HG02588 (cell line): ENCODE results near the gene PSMD9.

Experiments
- ATAC-seq: cut with Tn5 transposase; IDR thresholded peaks from one replicate; pipeline ENCODE4 v1.9.1; 2021; ENCODE audit warnings: mild to moderate bottlenecking, moderate library complexity; ENCODE audit not compliant: unreplicated experiment

PSMD9 gene

DNA sequence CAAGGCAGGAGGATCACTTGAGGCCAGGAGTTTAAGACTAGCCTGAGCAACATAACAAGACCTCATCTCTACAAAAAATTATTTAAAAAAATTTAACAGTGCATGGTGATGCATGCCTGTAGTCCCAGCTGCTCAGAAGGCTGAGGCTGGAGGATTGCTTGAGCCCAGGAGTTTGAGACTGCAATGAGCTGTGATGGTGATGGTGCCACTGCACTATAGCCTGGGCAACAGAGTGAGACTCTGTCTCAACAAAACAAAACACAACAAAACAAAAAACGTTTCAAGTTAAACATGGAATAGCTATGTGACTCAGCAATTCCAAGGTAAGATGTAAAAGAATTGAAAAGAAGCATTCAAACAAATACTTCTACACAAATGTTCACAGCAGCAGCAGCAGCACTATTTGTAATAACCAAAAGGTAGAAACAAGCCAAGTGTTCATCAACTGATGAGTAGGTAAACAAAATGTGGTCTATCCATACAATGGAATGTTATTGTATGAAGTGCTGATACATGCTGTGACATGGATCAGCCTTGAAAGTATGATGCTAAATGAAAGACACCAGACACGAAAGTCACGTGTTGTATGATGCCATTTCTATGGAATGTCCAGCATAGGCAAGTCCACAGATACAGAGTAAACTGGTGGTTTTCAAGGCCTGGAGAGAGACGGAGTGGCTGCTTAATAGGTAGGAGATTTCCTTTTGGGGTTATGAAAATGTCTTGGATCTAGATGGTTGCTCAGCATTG is 61.2 kb downstream of the PSMD9 start:
- ATAC-seq, result no peak

DNA sequence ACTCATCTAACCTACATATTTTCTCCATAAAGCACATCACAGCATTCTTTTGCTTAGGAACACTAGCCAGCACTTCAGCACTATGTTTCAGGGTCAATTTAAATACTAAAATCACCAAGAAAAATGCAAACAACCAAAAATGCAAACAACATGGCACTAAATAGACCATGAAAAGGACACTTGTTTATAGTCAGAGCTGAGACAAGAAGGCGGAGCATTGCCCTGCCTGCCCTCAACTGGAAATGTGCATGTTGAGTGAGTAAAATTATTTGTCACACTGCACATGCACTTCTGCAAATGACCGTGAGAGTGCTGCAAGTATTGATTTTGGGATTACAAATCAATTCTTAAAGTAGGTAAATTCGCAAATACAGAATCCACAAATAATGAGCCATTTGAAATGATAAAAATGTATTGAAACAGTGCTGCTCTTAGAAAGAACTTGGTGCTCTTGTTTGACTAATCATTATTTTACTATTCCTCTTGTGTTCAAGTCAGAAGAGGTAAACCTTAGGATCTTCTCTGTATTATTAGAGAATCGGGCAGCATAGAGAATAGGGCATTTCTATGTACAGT is 64.6 kb downstream of the PSMD9 start:
- ATAC-seq, result no peak

DNA sequence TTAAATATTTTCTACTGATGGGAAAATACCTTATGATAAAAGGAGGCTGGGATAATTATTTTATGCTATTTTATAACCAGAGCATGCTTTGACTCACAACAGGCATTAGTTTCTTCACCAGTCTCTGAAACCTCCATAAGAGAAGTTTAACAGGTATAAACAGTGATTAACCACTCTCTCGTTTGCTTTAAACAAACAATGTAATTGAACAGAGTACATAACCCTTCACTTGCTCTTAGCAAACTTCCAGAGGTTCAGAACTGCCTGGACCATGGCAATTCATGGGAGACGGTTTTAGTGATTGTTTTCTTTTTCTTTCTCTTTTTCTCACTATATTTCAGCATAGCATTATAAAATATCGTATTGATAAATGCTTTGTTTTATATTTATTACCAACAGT is 65.1 kb downstream of the PSMD9 start:
- no peak for ATAC-seq

DNA sequence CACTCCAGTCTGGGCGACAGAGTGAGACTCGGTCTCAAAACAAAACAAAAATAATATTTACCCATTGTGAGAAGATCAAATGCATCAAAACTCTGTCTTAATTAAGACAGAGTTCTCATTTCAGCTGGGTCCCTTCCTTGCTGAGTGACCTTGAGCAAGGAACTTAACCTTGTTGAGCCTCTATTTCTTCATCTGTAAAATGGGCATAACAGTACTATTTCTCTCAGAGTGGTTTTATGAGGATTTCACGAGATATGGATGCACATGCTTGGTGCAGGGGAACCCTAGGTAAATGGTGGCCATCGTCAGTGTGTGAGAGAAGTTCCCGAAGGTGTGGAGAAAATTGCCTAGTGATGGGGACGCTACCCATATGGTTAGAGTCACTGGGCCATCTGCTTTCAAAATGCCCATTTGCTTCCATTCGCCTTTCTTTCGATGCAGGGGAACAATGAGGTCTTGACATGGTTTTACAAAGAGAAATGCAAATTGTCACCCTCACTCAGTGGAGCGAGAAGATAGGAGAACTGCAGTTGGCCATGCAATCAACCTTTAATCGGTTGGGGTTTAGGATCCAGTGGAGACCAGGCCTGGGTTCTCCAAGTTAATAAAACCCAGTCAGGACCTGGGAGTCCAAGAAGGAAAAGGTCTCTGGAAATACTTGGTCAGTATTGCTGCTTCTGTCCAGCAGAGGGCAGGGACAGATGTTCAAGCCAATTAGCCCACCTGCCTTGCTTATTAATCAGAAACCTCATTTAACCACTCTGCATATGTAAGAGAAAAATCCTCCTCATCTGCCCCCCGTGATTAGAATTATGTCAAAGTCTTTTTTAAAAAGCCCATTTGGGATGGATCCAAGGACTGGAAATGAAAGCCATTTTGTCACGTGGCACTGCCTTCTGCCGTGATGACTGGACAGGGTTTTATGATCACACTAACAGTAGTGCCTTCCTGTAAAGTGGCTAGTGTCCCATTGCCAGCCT is 67.0 kb downstream of the PSMD9 start:
- ATAC-seq, result no peak

DNA sequence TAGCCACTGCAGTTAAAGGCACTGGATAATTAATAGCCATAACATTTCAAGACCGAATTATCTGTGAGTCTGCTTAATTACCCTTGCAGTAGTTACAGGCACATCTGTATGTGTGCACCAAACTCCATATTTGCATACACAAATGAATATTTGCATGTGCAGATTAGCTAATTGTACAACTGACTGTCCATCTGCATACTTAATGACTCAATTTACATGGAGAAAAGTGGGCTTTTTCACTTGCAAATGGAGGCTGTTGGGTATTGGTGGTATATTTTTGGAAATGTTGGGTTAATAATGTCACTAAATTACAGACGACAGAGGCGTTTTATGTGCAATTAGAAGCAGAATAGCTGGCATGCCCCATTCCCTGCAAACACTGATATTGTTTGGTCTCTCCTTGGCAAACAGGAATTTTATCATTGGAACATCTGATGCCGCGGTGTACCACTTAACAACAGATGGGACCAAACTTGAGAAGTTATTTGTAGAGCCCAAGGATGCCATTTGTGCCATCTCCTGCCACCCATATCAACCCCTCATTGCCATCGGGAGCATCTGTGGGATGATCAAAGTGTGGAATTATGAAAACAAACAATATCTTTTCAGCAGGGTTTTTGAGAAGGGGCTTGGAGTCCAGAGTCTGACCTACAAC is 69.4 kb downstream of the PSMD9 start:
- no peak for ATAC-seq

DNA sequence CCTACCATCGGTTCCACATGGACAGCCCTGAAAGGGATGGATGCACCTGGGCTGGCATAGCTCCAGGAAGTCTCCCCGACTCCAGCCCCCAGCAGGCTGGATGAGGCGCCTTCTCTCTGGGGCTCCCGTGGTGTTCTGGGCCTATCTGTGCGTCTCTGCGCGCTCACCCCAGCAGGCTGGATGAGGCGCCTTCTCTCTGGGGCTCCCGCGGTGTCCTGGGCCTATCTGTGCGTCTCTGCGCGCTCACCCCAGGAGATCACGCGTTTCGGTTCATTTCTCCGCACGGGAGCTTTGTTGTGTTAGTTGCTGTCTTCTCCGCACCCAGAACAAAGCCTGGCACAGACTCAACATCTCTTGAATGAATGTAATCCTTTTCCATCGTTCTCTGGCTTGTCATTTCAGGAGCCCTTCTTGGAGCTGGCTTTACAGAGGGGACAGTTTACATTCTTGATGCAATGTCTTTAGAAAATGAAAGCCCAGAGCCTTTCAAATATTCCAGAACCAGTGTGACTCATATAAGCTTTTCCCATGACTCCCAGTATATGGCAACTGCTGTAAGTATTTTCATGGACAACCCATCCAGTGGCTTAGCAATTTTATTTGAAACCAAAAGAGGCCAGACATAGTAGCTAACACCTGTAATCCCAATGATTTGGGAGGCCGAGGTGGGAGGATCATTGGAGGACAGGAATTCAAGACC is 70.1 kb downstream of the PSMD9 start:
- no peak for ATAC-seq

DNA sequence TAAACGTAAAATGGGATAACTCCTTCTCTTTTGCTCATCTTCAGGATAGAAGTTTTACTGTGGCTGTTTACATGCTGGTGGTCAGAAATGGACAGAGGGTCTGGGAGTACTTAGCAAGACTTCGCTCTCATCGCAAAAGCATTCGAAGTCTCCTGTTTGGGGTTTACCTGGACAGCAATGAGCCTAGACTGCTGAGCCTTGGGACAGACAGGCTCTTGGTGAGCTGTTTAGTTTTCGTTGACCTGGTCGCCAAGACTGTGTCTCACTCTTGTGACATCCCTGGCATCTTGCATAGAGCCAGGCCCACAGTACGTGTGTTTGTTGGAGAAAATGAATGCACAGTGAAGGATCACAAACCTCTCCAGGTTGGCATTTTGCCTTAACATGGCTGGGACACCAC is 72.0 kb downstream of the PSMD9 start:
- ATAC-seq, result no peak

DNA sequence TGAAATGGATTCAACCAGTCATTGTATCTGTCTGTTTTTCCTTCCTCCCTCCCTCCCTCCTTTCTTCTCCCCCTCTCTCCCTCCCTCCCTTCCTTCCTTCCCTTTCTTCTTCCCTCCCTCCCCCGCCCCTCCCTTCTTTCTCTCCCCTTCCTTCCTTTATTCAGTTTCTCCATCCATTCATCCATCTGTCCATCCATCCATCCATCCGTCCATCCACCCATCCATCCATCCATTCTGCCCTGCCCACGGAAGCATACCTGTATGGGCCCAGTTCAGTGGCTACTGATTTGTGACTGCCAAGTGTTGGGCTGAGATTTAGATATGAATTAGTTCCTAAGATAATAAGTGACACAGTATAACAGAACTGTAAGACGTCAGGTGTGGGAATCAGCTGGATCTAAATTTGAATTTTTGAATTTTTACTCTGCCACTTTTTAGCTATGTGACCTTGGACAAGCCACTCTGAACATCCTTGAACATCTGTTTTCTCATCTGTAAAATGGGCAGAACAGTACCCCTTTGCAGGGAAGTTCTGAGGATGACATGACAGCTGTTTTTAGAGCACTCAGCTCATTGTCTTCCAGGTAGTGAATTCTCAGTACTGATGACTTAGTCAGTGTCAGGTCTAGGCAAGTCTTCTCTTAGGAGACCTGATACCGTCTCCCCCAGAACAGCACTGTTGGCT is 72.7 kb downstream of the PSMD9 start:
- no peak for ATAC-seq

DNA sequence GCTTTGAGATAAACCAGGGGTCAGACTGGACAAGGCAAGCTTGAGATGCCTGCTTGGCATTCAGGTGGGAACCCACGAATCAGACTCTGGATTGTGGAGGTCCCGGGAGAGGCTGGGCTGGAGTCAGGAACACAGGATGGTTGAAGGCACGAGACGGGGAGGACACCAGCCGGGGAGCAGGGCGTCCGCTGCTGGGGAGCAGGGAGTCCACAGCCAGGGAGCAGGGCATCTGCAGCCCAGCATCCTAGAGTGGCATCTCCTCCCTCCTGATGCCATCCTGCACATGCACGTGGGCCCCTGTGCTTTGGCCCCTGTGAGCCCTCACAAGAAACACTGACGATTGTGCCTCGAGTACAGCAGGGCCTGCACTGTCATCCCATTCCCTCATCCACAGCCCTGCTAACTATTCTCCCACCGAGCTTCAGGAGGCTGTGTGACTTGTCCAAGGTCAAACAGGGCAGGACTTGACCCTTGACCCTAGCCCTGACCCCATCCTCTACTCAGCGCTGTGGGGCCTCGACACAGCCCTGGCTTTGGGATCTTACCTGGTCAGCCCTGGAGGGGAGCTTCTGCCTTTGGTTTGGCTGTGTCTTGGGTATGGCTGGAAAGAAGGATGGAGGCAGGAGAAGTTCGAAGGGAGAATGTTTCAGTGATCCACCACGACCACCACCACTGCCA is 74.9 kb downstream of the PSMD9 start:
- ATAC-seq, result no peak

DNA sequence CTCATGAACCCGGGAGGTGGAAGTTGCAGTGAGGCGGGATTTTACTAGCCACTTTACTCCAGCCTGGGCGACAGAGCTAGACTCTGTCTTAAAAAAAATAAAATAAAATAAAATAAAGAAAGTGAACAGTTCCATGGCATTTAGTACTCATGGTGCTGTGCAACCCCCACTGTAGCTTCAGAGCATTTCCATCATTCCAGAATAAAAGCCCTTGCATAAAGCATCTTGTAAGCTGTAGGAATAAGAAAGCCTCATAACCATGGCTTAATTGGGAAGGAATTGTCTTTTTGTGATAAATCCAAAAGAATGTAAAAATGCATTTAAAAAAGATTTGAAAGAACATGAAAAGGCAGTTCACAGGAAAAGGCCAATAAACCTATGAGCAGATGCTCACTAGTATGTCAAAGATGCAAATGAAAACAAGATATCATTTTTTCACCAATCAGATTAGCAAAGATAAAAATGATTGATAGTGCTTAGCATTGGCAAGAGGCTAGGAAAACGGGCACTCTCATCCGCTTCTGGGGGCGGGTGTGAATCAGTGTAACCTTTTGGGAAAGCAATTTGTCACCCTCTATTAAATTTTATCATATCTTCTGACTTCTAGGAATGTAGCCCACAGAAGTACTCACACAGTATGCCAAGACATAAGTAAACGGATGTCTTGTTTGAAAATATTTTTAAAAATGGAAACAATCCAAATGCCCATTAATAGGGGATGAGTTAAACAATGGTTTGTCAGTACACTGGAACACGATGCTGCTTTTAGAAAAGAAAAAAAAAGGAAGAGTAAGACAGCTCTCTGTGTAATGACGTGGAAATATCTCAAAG is 76.4 kb downstream of the PSMD9 start:
- no peak for ATAC-seq

DNA sequence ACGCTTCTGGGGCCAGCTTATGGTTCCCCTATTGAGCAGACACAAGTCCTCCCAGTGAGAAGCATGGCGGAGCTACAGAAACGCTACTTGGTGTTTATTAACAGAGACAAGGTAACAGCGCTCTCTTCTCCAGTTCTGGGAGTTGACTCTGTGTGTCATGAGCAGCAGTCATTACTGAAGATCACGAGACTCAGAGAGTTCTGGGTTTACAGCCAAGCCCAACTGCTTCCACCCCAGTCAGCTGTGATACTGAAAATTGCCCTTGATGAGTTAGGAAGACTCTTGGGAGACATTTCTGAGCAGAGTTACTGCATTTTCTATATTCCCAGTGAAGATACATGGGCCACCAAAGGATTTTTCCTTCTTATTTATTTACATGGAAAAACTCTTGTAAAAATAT is 78.4 kb downstream of the PSMD9 start:
- ATAC-seq, result no peak
